ENCODE data around the gene TRIM7.
A peak's percentile ranks its signal among the peaks of the same experiment; 100 is the strongest.
"Not testable (repeated sequence)": the region's sequence is repeated elsewhere in the genome, so short reads cannot be mapped to it uniquely, and the experiment has no call there.

TRIM7 gene

GRCh38 chr5:181232593-181232992 is 27.6 kb upstream of the TRIM7 start:
- DNase-seq, result no peak

- DNase-seq, result no peak
Observed at GRCh38 chr5:181231432-181231831, 26.4 kb upstream of the TRIM7 start.

GRCh38 chr5:181230551-181230950 is 25.6 kb upstream of the TRIM7 start:
- DNase-seq, result no peak

- no peak for DNase-seq
Observed at GRCh38 chr5:181229996-181230395, 25.0 kb upstream of the TRIM7 start.

- no peak for DNase-seq
Observed at GRCh38 chr5:181224390-181225229, 19.6 kb upstream of the TRIM7 start.

- DNase-seq, result no peak
Observed at GRCh38 chr5:181223729-181224389, 18.9 kb upstream of the TRIM7 start.

GRCh38 chr5:181223058-181223728 is 18.2 kb upstream of the TRIM7 start, which contains the start of gene TRIM41:
TRIM41 (plus strand) TSS chr5:181223281; CDS start chr5:181224000, 719 bp downstream.
- DNase-seq, result peak; percentile 96

GRCh38 chr5:181222630-181223057 is 17.6 kb upstream of the TRIM7 start:
- no peak for DNase-seq

- peak; percentile 97 for DNase-seq
Observed at GRCh38 chr5:181221792-181222629, 17.0 kb upstream of the TRIM7 start.

- no peak for DNase-seq
Observed at GRCh38 chr5:181221105-181221791, 16.3 kb upstream of the TRIM7 start.

- DNase-seq, result no peak
Observed at GRCh38 chr5:181220178-181220515, 15.2 kb upstream of the TRIM7 start.

- no peak for DNase-seq
Observed at GRCh38 chr5:181219262-181220177, 14.5 kb upstream of the TRIM7 start.

- no peak for DNase-seq
Observed at GRCh38 chr5:181218795-181219124, 13.8 kb upstream of the TRIM7 start.

GRCh38 chr5:181217803-181218062 is 12.7 kb upstream of the TRIM7 start:
- no peak for DNase-seq

GRCh38 chr5:181217111-181217802 is 12.3 kb upstream of the TRIM7 start:
- peak; percentile 49 for DNase-seq

- DNase-seq, result no peak
Observed at GRCh38 chr5:181215997-181216989, 11.3 kb upstream of the TRIM7 start.

GRCh38 chr5:181214249-181214648 is 9.3 kb upstream of the TRIM7 start:
- not testable (repeated sequence) for DNase-seq

- no peak for DNase-seq
Observed at GRCh38 chr5:181212934-181213333, 7.9 kb upstream of the TRIM7 start.

- DNase-seq, result no peak
Observed at GRCh38 chr5:181212080-181212479, 7.1 kb upstream of the TRIM7 start.

- no peak for DNase-seq
Observed at GRCh38 chr5:181211208-181211607, 6.2 kb upstream of the TRIM7 start.
